HG03354 (cell line): Measurements from ENCODE around the gene C16orf89.
A peak's percentile ranks its signal among the peaks of the same experiment; 100 is the strongest.

Source experiments
- ATAC-seq: cut with Tn5 transposase; IDR thresholded peaks from one replicate; pipeline ENCODE4 v1.9.1; 2021; ENCODE audit warnings: mild to moderate bottlenecking; ENCODE audit not compliant: unreplicated experiment, poor library complexity, severe bottlenecking

Gene C16orf89

DNA sequence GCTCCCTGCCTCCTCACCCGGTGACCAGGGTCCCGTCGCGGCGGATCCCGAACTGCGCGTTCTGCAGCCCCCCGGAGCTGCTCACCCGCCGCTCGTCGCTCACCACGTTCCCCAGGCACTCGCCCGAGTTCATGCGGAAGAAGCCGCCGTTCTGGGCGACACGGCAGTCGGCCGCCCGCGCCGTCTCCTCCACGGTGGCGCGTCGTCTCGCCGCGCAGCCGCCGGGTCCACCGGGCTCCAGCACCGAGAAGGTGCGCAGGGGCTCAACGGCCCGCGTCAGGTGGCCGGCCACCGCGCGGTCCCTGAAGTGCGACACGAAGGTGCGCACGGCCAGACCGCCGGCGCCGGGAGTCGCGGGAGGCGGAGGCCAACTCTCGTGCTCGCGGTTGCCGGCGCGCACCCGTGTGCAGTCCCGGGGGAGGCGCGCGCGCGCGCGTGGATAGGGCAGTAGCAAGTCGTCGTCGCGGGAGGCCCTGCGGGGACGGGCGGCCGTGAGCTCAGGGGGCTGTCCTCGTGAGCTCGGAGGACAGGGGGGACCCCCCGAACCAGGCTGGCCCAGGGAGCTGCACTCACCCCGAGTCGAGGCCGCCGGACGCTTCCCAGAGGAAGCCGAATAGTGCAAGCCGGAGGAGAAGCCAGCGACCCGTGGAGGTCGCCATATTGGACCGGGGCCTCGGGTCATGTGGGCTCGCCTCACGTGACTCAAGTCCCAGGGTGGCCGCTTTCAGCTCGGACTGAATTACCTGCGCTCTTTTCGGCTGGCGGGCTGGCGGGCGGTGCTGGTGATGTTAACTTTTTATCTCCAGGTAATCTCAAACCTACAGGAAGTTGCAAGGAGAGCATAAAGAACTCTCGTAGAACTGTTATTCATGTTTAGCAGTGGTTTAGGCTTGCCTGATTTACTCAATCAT lies 32.2 kb downstream of the C16orf89 start, which contains the start of gene NAGPA:
Gene NAGPA (minus strand): TSS at position 680 of the 911 bp plus-strand sequence. CDS start 21 bp downstream, at position 659.
- ATAC-seq = peak; percentile 92

DNA sequence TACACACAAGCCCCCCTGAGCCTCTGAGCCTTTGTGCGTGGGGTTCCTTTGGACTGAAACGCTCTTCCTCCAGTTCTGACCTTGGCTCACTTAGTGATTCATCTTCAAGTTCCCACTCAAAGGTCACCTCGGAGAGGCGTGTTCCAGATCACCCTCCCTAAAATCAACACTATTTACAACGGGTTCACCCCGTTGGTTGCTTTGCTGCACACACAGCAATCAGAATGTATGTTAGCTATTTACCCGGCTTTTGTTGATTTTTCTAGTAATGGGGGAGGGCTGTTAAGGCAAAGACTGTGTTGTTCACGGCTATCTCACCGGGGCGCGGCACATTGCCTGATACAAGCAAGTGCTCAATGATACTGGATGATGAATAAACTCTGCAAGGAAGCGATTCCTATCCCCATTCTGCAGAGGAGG lies 33.0 kb downstream of the C16orf89 start:
- no peak for ATAC-seq

DNA sequence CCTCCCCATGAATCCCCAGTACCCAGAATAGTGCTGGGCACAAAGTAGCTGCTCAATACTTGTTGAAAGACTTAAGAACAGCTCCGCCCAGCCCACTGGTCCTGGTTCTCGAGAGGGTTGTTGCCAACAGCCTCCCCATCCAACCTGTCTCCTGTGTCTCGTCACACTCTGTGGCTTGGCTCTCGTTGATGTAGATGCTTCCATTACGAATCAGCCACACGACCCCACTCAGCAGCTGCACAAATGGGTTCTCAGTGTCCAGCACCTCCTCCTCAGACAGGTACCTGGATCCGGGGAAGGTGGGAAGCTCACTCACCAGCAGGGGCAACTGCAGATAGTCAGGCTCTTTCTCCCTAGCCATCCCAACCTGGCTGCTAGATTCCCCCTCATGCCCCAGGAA lies 34.2 kb downstream of the C16orf89 start:
- ATAC-seq = no peak

DNA sequence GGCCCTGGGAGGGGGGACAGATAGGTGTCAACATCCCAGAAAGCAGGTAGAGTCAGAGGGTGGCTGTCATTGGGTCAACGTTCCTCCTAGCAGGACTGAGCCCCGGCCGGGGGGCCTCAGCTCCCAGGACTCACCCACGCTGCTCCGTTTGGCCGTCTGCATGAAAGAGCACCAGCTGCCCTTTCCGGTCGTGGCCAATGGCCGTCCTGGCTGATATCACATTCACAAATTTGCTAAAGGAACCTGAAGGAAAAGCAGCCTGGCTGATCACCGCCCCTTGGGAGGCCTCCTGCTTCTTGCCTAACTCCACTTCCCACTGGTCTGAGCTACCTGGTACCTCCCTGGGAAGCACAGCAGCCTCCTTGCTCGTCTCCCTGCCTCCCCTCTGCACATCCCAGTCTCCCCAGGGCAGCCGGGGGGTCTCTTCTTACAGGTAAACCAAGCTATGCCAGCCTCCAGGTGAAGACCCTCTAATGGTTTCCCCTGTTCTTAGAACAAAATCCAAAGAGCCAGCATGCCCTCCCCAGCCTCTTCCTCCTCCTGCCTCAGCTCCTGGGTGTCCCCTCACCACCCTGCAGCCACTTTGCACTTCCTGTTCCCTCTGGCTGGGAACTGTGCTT lies 35.4 kb downstream of the C16orf89 start:
- ATAC-seq = no peak

DNA sequence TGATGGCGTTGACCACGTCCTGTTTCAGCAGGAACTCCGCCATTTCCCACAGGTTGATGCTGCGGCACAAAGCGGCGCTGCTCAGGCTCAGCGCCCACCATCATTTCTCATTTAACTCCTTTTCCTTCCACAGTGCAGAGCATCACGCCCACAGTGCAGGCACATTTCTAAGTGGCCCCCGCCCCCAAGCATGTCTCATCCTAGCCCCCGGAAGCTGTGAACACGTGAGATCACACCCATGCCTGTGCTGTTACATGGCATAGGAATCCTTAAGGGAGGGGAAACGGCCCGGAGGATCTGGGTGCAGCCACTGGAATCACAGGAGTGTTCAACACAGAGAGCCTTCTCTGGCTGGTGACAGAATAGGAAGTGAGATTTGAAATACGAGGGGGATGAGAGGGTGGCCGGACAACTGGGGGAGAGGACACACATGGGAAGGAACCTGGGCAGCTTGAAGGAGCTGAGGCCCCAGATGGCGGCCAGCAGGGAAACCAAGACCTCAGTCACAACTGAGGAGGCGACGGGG lies 36.7 kb downstream of the C16orf89 start:
- no peak for ATAC-seq

- no peak for ATAC-seq
These were observed 38.1 kb downstream of the C16orf89 start for GRCh38 chr16:5027575-5028235.

DNA sequence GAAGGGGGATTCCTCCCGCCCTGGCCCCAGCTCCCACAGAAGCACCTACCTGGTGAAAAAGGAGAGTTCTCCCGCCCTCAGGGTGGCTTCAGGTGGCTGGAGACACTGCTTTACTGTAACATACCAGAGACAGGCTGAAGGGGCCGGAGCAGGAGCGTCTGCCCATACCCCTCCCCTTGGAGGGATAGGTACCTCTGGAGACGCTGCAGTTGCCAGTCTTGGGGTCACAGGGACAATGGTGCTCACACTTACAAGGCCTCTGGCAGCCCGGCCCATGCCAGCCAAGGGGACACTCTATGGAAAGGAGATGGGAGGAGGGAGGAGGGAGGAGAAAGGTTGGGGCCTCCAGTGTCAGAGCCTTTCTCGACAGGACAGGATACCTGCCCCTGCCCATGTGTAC lies 38.7 kb downstream of the C16orf89 start:
- no peak for ATAC-seq

- no peak for ATAC-seq
These were observed 39.1 kb downstream of the C16orf89 start for GRCh38 chr16:5026664-5027063.

DNA sequence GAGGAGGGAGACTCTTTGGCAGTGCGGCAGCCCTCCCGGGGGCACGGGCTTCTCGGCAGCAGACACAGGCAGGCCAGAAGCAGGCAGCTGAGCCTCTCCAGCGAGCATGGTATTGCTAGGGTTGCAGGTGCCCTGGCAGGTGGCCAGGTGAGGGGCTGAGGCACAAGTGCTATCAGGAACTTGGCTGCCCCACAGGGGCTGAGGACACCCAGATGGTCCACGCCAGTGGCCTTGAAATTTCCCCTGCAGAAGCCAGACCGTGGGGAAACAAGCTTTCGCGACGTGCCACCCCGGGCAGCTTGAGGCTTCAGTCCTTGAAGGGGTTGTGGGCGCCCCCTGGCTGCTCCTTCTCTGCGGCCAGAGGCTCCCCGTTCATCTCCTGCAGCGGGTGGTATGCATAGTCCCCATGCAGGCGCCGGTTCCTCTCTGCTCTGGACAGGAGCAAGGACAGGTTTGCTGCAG lies 40.6 kb downstream of the C16orf89 start:
- no peak for ATAC-seq

DNA sequence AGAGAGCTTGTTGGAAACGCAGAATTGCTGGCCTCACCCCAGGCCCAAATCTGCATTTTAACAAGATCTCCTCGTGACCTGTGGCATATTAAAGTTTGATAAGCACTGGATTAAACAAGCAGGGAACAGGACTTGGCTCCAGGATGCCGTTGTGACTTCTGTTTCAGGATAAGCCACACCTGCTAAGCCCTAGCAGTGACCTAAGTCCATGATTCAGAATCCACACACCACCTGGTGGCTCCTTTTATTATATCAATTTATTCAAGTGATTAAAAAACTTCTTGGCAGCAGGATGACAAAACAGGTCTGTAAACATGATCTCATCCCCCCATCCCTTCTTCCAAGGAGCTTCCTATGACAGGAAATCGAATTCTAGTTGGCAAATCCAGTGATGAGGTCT lies 41.1 kb downstream of the C16orf89 start:
- no peak for ATAC-seq

GRCh38 chr16:5022521-5022920 lies 43.2 kb downstream of the C16orf89 start:
- ATAC-seq = no peak

GRCh38 chr16:5020551-5020950 lies 45.2 kb downstream of the C16orf89 start:
- ATAC-seq = no peak

DNA sequence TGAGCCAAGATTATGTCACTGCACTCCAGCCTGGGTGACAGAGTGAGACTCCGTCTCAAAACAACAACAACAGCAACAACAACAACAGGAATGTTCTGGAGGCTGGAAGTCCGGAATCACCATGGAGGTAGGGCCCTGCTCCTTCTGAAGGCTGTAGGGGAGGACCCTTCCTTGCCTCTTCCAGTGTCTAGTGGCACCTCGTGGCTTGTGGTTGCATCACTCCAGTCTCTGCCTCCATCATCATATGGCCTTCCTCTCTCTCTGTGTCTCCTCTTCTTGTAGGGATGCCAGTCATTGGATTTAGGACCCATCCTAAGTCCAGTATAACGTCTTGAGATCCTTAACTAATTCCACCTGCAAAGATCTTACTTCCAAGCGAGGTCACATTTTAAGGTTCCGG lies 46.0 kb downstream of the C16orf89 start:
- no peak for ATAC-seq

DNA sequence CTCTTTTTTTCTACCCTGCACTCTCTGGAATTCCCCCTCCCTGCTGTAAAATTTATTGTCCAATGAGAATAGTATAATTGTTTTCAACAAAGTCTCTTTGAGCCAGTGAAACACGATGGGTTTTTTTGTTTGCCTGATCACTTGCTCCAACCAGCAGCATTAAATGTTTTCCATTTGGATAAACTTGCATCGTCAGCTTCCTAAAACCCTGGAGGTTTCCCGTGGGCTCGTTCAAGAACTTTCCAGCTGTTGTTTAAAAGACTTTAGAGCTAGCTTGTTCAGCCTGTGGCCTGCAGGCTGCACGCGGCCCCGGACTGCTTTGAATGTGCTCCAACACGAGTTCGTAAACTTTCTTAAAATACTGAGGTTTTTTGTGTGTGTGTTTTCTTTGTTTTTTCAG lies 47.0 kb downstream of the C16orf89 start:
- no peak for ATAC-seq

DNA sequence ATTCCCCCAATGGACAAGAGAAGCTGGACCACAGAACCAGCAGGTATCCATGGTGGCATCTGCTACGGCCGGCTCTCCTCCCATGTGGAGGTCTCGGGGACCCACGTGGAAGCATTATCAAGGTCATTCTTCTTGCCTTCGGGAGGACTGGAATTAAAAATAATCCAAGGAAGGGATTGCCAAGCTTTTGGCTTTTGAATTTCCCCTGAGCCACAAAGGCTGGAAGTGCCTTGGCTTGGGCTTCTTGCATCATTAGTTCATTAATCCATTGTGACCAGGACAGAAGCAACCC lies 48.1 kb downstream of the C16orf89 start:
- no peak for ATAC-seq

DNA sequence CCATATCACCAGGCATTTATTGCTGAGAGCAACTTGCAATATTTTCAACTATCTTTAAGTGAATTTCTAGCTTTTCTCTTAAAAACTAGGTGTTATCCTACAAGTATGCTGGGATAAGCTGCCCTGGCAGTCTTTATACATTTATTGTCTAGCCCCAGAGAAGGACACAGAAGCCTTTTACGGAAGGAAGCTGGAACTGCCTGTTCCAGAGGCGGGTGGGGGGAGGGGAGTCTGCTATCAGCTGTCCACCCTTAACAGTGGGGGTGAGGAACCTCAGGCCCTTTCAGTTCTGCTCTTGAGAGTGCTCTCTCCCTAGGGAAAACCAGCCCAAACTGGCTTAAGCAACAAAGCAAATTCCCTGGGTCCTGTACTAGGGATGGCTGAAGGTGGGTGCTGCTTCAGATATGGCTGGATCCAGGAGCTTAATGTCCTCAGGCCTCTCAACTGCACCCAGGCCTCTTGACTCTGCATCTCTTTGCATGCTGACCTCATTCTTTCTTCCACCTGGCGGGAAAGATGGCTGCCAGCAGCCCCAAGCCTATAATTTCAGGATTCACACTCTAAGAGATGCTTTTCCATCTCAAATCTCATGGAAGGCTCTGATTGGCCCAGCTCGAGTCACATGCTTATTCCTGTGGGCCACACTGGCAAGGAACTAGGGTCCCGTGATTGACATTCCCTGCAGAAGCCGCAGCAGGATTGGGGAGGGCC lies 48.6 kb downstream of the C16orf89 start:
- ATAC-seq = no peak

GRCh38 chr16:5015887-5016286 lies 49.9 kb downstream of the C16orf89 start:
- no peak for ATAC-seq

DNA sequence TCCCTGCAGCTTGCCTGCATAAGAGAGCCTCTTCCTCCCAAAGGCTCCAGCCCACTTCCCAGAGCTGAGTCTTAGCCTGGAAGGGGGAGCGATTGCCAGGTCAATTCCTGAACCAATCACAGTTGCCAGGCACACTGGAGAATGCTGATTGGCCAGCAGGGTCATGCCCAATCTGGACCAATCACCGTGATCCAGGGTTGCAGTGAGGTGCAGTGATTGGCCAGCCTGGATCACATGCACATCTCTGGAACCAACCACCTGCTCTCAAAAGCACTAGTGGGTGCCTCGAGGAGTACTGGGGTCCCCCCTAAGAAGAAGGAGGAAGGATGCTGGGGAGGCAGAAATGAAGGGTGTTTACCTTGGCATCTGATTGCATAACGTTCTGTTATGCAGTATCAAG lies 50.4 kb downstream of the C16orf89 start:
- no peak for ATAC-seq

GRCh38 chr16:5012887-5013286 lies 52.9 kb downstream of the C16orf89 start:
- ATAC-seq = no peak

- no peak for ATAC-seq
These were observed 54.1 kb downstream of the C16orf89 start for GRCh38 chr16:5011637-5012036.
